Coronary artery (tissue), 2 donors: ENCODE data around the gene GRIA1.

ENCODE experiments used
- DNase-seq: peaks from one replicate; pipeline ENCODE4 v3.0.0-alpha.2; 2017; ENCODE audit warnings: low spot score
- H3K27ac ChIP-seq, 2 donors: fragments of 200-600 bp; sonication (generic); one replicate each; pipeline ENCODE4 v1.5.1; 2016 to 2019
- H3K4me3 ChIP-seq: fragments of 200-600 bp; sonication (generic); 2 replicates; pipeline ENCODE4 v1.5.1; 2016; ENCODE audit warnings: mild to moderate bottlenecking, moderate library complexity
- CTCF ChIP-seq: fragments of 200-600 bp; sonication (generic); IDR thresholded peaks from one replicate; pipeline ENCODE4 v1.5.1; 2019; ENCODE audit warnings: antibody characterized with exemption

The GRIA1 gene

GRCh38 chr5:153491856-153492255 is 1.4 kb downstream of the GRIA1 start:
- no peak for DNase-seq
- no peak for TF ChIP-seq CTCF
- Histone ChIP-seq H3K27ac (no peak overlapping the region), H3K4me3 (peak overlapping the region; percentile 66)

GRCh38 chr5:153496835-153497234 is 6.4 kb downstream of the GRIA1 start:
- DNase-seq: no peak

GRCh38 chr5:153498516-153498915 is 8.0 kb downstream of the GRIA1 start:
- DNase-seq: no peak
- Histone ChIP-seq H3K27ac (no peak overlapping the region), H3K4me3 (no peak overlapping the region)
- no peak for TF ChIP-seq CTCF

More at GRCh38 chr5:153496835-153497234, 6.4 kb downstream of the GRIA1 start:
- Histone ChIP-seq H3K4me3 (no peak overlapping the region), H3K27ac (no peak overlapping the region)
- peak; percentile 37 for TF ChIP-seq CTCF

GRCh38 chr5:153500178-153500577 is 9.7 kb downstream of the GRIA1 start:
- H3K4me3 ChIP-seq: no peak overlapping the region

GRCh38 chr5:153504726-153505125 is 14.3 kb downstream of the GRIA1 start:
- TF ChIP-seq CTCF: no peak
- no peak for DNase-seq
- Histone ChIP-seq H3K4me3 (no peak overlapping the region), H3K27ac (no peak overlapping the region)

More at GRCh38 chr5:153500178-153500577, 9.7 kb downstream of the GRIA1 start:
- DNase-seq: no peak
- no peak for TF ChIP-seq CTCF
- H3K27ac ChIP-seq: no peak overlapping the region

- TF ChIP-seq CTCF: no peak
- DNase-seq: no peak
- Histone ChIP-seq H3K27ac (no peak overlapping the region), H3K4me3 (no peak overlapping the region)
Observed at GRCh38 chr5:153508700-153509099, 18.2 kb downstream of the GRIA1 start.

- H3K4me3 ChIP-seq: no peak overlapping the region
- no peak for DNase-seq
- H3K27ac ChIP-seq: no peak overlapping the region
- no peak for TF ChIP-seq CTCF
Observed at GRCh38 chr5:153511622-153512021, 21.2 kb downstream of the GRIA1 start.
